ENCODE data around the gene CASKIN2.

GRCh38 chr17:75547091-75547490, 31.8 kb upstream of the CASKIN2 start:
- TF ChIP-seq JUND (IDR thresholded peaks at IDR 0.05) = no peak
- TF ChIP-seq CTCF (IDR thresholded peaks at IDR 0.05; ENCODE audit: low read depth, low read length, missing input control) = no peak
- TF ChIP-seq, protein P1, sequence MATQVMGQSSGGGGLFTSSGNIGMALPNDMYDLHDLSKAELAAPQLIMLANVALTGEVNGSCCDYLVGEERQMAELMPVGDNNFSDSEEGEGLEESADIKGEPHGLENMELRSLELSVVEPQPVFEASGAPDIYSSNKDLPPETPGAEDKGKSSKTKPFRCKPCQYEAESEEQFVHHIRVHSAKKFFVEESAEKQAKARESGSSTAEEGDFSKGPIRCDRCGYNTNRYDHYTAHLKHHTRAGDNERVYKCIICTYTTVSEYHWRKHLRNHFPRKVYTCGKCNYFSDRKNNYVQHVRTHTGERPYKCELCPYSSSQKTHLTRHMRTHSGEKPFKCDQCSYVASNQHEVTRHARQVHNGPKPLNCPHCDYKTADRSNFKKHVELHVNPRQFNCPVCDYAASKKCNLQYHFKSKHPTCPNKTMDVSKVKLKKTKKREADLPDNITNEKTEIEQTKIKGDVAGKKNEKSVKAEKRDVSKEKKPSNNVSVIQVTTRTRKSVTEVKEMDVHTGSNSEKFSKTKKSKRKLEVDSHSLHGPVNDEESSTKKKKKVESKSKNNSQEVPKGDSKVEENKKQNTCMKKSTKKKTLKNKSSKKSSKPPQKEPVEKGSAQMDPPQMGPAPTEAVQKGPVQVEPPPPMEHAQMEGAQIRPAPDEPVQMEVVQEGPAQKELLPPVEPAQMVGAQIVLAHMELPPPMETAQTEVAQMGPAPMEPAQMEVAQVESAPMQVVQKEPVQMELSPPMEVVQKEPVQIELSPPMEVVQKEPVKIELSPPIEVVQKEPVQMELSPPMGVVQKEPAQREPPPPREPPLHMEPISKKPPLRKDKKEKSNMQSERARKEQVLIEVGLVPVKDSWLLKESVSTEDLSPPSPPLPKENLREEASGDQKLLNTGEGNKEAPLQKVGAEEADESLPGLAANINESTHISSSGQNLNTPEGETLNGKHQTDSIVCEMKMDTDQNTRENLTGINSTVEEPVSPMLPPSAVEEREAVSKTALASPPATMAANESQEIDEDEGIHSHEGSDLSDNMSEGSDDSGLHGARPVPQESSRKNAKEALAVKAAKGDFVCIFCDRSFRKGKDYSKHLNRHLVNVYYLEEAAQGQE (IDR thresholded peaks at IDR 0.05) = no peak
- no peak for TF ChIP-seq MAX (IDR thresholded peaks at IDR 0.05)
- no peak for TF ChIP-seq ZBTB33 (IDR thresholded peaks at IDR 0.05)
- TF ChIP-seq TAF1 (conservative IDR thresholded peaks at IDR 0.05) = no peak
- no peak for TF ChIP-seq FOXA1 (IDR thresholded peaks at IDR 0.05)
- TF ChIP-seq, protein P2, sequence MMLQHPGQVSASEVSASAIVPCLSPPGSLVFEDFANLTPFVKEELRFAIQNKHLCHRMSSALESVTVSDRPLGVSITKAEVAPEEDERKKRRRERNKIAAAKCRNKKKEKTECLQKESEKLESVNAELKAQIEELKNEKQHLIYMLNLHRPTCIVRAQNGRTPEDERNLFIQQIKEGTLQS (IDR thresholded peaks at IDR 0.05) = no peak

Data from liver (tissue), 3 donors.